Fibroblast of lung (primary cell): ENCODE measurements around the gene PHF2.

Experiments used
- CTCF ChIP-seq, 2 donors: IDR thresholded peaks in 1 of 2; conservative IDR thresholded peaks in 1 of 2; 1 replicate in 1 of 2; 2 replicates in 1 of 2; pipeline ENCODE4 v1.5.1; 2011 to 2012; ENCODE audit warnings: low read length in 2 of 2, control low read depth in 1 of 2, inconsistent platforms in 1 of 2, low read depth in 1 of 2, mild to moderate bottlenecking in 1 of 2
- EZH2 ChIP-seq: IDR thresholded peaks from 2 replicates; pipeline ENCODE4 v1.5.1; 2012; ENCODE audit warnings: low read length, control low read depth, mild to moderate bottlenecking; ENCODE audit errors: missing control alignments

DNA sequence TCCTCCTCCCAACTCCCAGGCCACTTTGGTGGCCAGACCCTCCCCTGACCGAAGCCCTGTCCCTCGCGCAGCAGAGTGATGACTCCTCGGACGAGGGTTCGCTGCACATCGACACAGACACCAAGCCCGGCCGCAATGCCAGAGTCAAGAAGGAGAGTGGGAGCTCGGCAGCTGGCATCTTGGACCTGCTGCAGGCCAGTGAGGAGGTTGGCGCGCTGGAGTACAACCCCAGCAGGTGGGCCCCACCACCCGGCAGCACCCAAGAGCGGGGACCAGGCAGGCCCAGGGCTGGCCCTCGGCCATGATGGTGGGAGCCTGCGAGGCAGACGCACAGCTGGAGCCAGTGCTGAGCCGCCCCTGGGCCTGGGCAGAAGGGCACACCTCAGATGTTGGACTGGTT, 90.6 kb downstream of the PHF2 start:
- TF ChIP-seq CTCF (conservative IDR thresholded peaks at IDR 0.05 in 1 of 2, IDR thresholded peaks at IDR 0.05 in 1 of 2; ENCODE audit: low read depth in 1 of 2, low read length in 2 of 2), result no peak
- TF ChIP-seq EZH2, result no peak
